NCI-H1092 (cell line): ENCODE results near the gene MS4A12.
"Not testable (repeated sequence)": the region's sequence is repeated elsewhere in the genome, so short reads cannot be mapped to it uniquely, and the experiment has no call there.

Experiments
- DNase-seq: peaks from one replicate; lab custom pipeline; 2025; lab: John Stamatoyannopoulos, UW

Gene MS4A12

GRCh38 chr11:60492488-60493009 is at the start of gene MS4A12:
Gene MS4A12, plus strand, starts transcription at chr11:60492778. Its CDS starts 4,541 bp downstream, at chr11:60497319.
- DNase-seq: no peak

- no peak for DNase-seq
Measured at GRCh38 chr11:60447070-60447469, 45.5 kb upstream of the MS4A12 start.

GRCh38 chr11:60447846-60448245 is 44.7 kb upstream of the MS4A12 start:
- DNase-seq: no peak

- DNase-seq: not testable (repeated sequence)
Measured at GRCh38 chr11:60451185-60451584, 41.4 kb upstream of the MS4A12 start.

GRCh38 chr11:60454212-60454611 is 38.4 kb upstream of the MS4A12 start:
- no peak for DNase-seq

- no peak for DNase-seq
Measured at GRCh38 chr11:60455531-60456042, 37.0 kb upstream of the MS4A12 start, which contains the start of gene MS4A1. Gene MS4A1, plus strand, starts transcription at chr11:60455847. Its CDS starts 6,528 bp downstream, at chr11:60462375.

GRCh38 chr11:60457576-60457975 is 35.0 kb upstream of the MS4A12 start:
- no peak for DNase-seq

- no peak for DNase-seq
Measured at GRCh38 chr11:60459345-60459744, 33.2 kb upstream of the MS4A12 start.

- DNase-seq: no peak
Measured at GRCh38 chr11:60468829-60469228, 23.7 kb upstream of the MS4A12 start.

- DNase-seq: no peak
Measured at GRCh38 chr11:60469723-60470122, 22.9 kb upstream of the MS4A12 start.

GRCh38 chr11:60477035-60477445 is 15.5 kb upstream of the MS4A12 start:
- no peak for DNase-seq

GRCh38 chr11:60482361-60482760 is 10.2 kb upstream of the MS4A12 start:
- DNase-seq: no peak

- DNase-seq: peak; percentile 12
Measured at GRCh38 chr11:60485987-60486386, 6.6 kb upstream of the MS4A12 start.

- DNase-seq: no peak
Measured at GRCh38 chr11:60493454-60493853, 876 bp downstream of the MS4A12 start.

- DNase-seq: no peak
Measured at GRCh38 chr11:60498399-60498798, 5.8 kb downstream of the MS4A12 start.

- DNase-seq: no peak
Measured at GRCh38 chr11:60498853-60499252, 6.3 kb downstream of the MS4A12 start.

- DNase-seq: no peak
Measured at GRCh38 chr11:60500276-60500910, 7.8 kb downstream of the MS4A12 start.

GRCh38 chr11:60502221-60502775 is 9.7 kb downstream of the MS4A12 start:
- DNase-seq: no peak

- no peak for DNase-seq
Measured at GRCh38 chr11:60504219-60504905, 11.8 kb downstream of the MS4A12 start.

GRCh38 chr11:60509609-60510008 is 17.0 kb downstream of the MS4A12 start:
- DNase-seq: not testable (repeated sequence)

GRCh38 chr11:60510209-60510608 is 17.6 kb downstream of the MS4A12 start:
- not testable (repeated sequence) for DNase-seq

- no peak for DNase-seq
Measured at GRCh38 chr11:60511393-60511792, 18.8 kb downstream of the MS4A12 start.
